Right atrium auricular region (tissue), 2 donors: ENCODE data around the gene NOL7. TPM values are rescaled to one million over a fixed set of nuclear protein-coding genes. Genes with fewer than 3 reads are reported as not detected.
A peak's percentile ranks its signal among the peaks of the same experiment; 100 is the strongest.

Experiments used
- DNase-seq: peaks from one replicate; pipeline ENCODE4 v3.0.0-alpha.2; 2019; ENCODE audit warnings: low spot score
- H3K27ac ChIP-seq, 2 donors: fragments of 200-600 bp; sonication (generic); 1 replicate in 1 of 2; 2 replicates in 1 of 2; pipeline ENCODE4 v1.5.1; 2016 to 2019
- H3K27me3 ChIP-seq, 2 donors: fragments of 200-600 bp; sonication (generic); one replicate each; pipeline versions ENCODE4 v1.5.1 to v1.6.0; 2017 to 2019
- H3K36me3 ChIP-seq: fragments of 200-600 bp; sonication (generic); one replicate; pipeline ENCODE4 v1.5.1; 2016
- H3K4me1 ChIP-seq, 2 donors: fragments of 200-600 bp; sonication (generic); one replicate each; pipeline versions ENCODE4 v1.5.1 to v1.6.0; 2017 to 2019
- H3K4me3 ChIP-seq, 2 donors: fragments of 200-600 bp; sonication (generic); 1 replicate in 1 of 2; 2 replicates in 1 of 2; pipeline ENCODE4 v1.5.1; 2017 to 2019; ENCODE audit warnings: mild to moderate bottlenecking in 1 of 2, moderate library complexity in 1 of 2
- H3K9me3 ChIP-seq, 2 donors: fragments of 200-600 bp; sonication (generic); one replicate each; pipeline ENCODE4 v1.5.1; 2019
- total RNA-seq, 2 donors: library from RNA; depleted of rRNA; stranded (reverse); fragments of >200 nt; gene quantifications; one replicate each; pipeline ENCODE4 v1.1.0, GENCODE V29; 2016
- TF ChIP-seq, protein P1 (sequence below), 2 donors: fragments of 200-600 bp; sonication (generic); IDR thresholded peaks; one replicate each; pipeline ENCODE4 v1.5.1; 2019; ENCODE audit warnings: antibody characterized with exemption in 2 of 2

The NOL7 gene
- total RNA-seq, 2 donors from 2014 or later: 70.5 to 75.9 TPM

DNA sequence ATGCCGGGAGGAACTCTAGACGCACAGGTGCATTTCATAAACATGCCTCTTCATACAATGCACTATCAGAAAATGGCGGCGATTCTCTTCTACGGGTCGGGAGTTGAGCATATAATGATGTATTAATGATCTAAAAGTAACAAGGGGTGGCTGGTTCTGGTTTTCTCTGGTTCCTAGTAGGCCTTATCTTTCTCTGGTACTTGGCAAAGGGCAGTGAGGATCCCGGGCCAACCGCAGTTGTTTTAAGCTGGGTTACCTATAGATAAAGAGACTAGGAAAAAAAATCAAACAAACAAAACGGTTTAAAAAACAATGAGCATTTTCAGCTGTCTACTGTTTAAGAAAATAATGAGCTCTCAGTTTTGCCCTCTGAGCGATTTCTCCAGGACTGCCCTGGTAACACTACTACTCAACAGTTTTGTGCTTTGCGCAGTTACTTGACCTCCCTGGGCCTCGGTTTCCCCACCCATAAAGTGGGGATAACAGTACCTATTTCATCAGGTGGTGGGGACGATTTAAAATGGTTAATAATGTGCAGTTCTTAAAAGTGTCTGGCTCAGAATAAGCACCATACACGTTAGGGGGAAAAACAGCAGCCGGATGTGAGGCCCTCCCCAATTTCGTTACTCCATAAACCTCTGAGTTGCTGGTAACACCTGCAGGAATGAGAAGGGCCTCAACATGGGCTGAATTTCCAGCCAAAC, 42.0 kb upstream of the NOL7 start:
- peaks cover 0 to 5% of the 10 kb centered on the region in 2 donors for H3K9me3 ChIP-seq
- no peaks in the 10 kb centered on the region for H3K36me3 ChIP-seq
- H3K27ac ChIP-seq: peak overlapping the region; percentile 97 to 99
- H3K27me3 ChIP-seq: no peaks in the 10 kb centered on the region
- H3K4me3 ChIP-seq: peak overlapping the region; percentile 78 to 90
- TF ChIP-seq, protein P1, sequence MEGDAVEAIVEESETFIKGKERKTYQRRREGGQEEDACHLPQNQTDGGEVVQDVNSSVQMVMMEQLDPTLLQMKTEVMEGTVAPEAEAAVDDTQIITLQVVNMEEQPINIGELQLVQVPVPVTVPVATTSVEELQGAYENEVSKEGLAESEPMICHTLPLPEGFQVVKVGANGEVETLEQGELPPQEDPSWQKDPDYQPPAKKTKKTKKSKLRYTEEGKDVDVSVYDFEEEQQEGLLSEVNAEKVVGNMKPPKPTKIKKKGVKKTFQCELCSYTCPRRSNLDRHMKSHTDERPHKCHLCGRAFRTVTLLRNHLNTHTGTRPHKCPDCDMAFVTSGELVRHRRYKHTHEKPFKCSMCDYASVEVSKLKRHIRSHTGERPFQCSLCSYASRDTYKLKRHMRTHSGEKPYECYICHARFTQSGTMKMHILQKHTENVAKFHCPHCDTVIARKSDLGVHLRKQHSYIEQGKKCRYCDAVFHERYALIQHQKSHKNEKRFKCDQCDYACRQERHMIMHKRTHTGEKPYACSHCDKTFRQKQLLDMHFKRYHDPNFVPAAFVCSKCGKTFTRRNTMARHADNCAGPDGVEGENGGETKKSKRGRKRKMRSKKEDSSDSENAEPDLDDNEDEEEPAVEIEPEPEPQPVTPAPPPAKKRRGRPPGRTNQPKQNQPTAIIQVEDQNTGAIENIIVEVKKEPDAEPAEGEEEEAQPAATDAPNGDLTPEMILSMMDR (IDR thresholded peaks at IDR 0.05): no peak
- no peak for DNase-seq
- H3K4me1 ChIP-seq: peaks cover 0 to 9% of the 10 kb centered on the region in 2 donors

DNA sequence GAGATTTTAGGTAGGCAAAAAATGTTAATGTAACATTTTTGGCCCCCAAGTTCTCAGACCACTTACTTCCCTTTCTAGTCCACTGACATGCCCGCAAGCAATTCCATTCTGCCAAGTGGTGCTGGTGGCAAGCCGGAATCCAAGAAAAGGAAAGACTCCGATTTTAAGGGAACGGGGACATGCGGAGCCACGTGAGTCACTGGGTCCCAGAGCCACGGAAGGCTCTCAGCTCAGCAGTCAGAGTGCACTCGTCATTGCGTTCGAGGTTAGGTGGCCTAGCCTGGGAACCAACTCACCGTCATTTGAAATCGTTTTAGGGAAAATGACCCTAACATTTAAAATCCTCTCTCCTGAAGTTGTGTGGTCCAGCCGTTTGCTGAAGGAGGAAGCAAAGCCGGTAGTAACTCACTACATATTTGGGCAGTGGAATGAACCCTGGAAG, 41.4 kb upstream of the NOL7 start:
- peak overlapping the region; percentile 78 to 90 for H3K4me3 ChIP-seq

DNA sequence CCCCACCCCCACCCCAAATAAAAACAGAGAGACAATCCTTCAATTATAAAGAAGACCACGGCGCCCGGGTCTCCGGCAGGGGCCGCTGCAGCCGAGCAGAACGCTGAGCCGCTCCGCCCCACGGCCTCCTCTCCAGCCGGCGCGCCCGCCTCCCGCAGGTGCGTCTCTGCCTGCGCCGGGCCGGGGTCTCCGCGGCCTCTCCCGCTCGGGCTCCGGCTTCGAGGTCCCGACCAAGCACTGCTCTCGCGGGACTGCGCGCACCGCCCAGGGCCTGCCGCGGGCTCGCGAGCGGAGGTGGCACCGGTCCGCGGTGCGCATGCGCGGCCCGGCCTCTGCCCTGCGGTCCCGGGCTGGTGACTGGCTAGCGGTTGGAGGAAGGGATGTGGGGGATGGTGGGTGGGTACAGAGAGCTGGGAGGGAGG, 41.0 kb upstream of the NOL7 start:
- Histone ChIP-seq H3K27me3 (no peaks in the 10 kb centered on the region), H3K27ac (peak overlapping the region; percentile 97 to 99), H3K4me3 (peak overlapping the region; percentile 78 to 90), H3K4me1 (peaks cover 0 to 9% of the 10 kb centered on the region in 2 donors), H3K36me3 (no peaks in the 10 kb centered on the region), H3K9me3 (peaks cover 0 to 5% of the 10 kb centered on the region in 2 donors)
- TF ChIP-seq, protein P1 (IDR thresholded peaks at IDR 0.05): peak; percentile 65 to 78
- DNase-seq: peak; percentile 86

More for the DNA sequence above, 41.4 kb upstream of the NOL7 start:
- peaks cover 0 to 5% of the 10 kb centered on the region in 2 donors for H3K9me3 ChIP-seq
- H3K27me3 ChIP-seq: no peaks in the 10 kb centered on the region
- H3K36me3 ChIP-seq: no peaks in the 10 kb centered on the region
- peak overlapping the region; percentile 97 to 99 for H3K27ac ChIP-seq
- TF ChIP-seq, protein P1 (IDR thresholded peaks at IDR 0.05): no peak
- no peak for DNase-seq
- peaks cover 0 to 9% of the 10 kb centered on the region in 2 donors for H3K4me1 ChIP-seq

DNA sequence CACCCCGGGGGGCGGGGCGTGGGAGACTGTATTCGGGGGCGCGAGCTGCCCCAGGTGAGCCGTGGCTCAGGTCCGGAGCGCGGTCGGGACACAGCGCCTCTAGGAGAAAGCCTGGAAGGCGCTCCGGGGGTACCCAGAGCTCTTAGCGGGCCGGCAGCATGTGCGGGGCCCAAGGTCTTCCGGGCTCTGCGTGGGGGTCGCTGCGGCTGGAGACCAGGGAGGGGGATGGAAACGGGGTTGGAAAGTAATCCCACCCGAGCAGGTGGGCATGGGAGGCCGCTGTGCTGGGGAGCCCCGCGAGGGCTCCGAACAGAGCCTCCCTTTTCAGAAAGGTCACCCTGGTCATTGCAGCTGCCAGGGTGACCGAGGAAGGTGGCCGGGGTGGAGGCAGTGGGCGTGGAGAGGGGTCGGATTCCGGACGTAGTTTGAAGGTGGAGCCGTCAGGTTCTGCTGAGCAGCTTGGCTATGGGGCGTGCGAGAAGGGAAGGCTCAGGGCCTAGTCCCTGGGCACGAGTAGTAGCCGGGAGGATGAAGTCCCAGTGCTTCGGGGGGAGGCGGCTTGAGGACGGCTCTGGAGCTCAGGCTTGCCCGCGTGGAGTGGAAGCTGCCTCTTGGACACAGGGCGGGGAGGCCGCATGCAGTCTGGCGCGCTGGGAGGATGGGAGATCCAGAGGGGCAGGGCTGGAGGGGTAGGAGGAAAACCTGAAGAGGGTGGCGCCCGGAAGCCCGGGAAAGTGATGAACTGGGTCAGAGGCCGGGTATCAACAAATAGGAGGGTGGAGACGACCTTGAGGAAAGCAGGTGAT, 40.4 kb upstream of the NOL7 start, which contains the start of gene SIRT5:
TSS of gene SIRT5 (plus strand) at position 31 of the 806 bp plus-strand sequence. CDS start 9,510 bp downstream, outside the sequence.
- Histone ChIP-seq H3K36me3 (no peaks in the 10 kb centered on the region), H3K4me3 (peak within 1 kb of the TSS; percentile 78 to 90), H3K9me3 (peaks cover 0 to 5% of the 10 kb centered on the region in 2 donors), H3K4me1 (peaks cover 0 to 9% of the 10 kb centered on the region in 2 donors), H3K27ac (peak within 1 kb of the TSS; percentile 97 to 99), H3K27me3 (no peaks in the 10 kb centered on the region)
- TF ChIP-seq, protein P1 (IDR thresholded peaks at IDR 0.05): no peak
- peak; percentile 85 for DNase-seq

DNA sequence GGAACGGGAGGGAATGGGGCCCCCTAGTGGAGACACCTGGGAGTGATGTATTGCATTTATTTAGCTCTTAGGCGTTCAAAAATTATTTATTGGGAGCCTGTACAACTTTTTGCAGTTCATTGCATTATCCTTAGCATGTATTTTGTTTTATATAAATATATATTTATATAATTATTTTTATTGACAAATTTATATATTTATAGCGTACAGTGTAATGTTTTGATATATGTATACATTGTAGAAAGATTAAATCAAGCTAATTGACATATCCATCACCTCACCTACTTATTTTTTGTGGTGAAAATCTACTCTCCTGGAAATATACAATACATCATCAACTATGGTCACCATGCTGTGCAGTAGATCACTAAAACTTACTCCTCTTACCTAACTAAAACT, 39.8 kb upstream of the NOL7 start:
- no peak for DNase-seq
- H3K27ac ChIP-seq: peak overlapping the region; percentile 97 to 99

More for the DNA sequence above, 39.8 kb upstream of the NOL7 start:
- H3K9me3 ChIP-seq: peaks cover 0 to 5% of the 10 kb centered on the region in 2 donors
- peaks cover 0 to 9% of the 10 kb centered on the region in 2 donors for H3K4me1 ChIP-seq
- TF ChIP-seq, protein P1 (IDR thresholded peaks at IDR 0.05): peak; percentile 85 to 88
- H3K27me3 ChIP-seq: no peaks in the 10 kb centered on the region
- H3K4me3 ChIP-seq: peak overlapping the region; percentile 78 to 90
- H3K36me3 ChIP-seq: no peaks in the 10 kb centered on the region
